GM19455 (cell line): ENCODE measurements around the gene SMYD4.
"Not testable (repeated sequence)": the region's sequence is repeated elsewhere in the genome, so short reads cannot be mapped to it uniquely, and the experiment has no call there.

Experiments
- ATAC-seq: cut with Tn5 transposase; IDR thresholded peaks from one replicate; pipeline ENCODE4 v1.9.1; 2021; ENCODE audit not compliant: unreplicated experiment

The SMYD4 gene

GRCh38 chr17:1783271-1783670 lies 46.4 kb downstream of the SMYD4 start:
- no peak for ATAC-seq

- no peak for ATAC-seq
Observed at GRCh38 chr17:1782171-1782567, 47.5 kb downstream of the SMYD4 start.

- ATAC-seq = no peak
Observed at GRCh38 chr17:1779571-1780131, 50.1 kb downstream of the SMYD4 start.

GRCh38 chr17:1776857-1777256 lies 52.8 kb downstream of the SMYD4 start:
- ATAC-seq = no peak

DNA sequence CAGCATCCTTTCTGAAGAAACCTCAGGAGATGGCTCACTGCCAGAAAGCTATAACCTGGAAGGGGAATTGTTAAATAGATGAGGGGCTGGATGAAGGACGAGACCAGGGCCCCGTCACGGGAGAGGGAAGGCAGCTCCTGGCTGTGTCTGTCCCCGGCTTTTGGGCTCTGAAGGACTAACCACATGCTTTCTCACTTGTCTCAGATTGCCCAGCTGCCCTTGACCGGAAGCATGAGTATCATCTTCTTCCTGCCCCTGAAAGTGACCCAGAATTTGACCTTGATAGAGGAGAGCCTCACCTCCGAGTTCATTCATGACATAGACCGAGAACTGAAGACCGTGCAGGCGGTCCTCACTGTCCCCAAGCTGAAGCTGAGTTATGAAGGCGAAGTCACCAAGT lies 53.4 kb downstream of the SMYD4 start:
- no peak for ATAC-seq

GRCh38 chr17:1774390-1775176 lies 55.1 kb downstream of the SMYD4 start:
- ATAC-seq = no peak

DNA sequence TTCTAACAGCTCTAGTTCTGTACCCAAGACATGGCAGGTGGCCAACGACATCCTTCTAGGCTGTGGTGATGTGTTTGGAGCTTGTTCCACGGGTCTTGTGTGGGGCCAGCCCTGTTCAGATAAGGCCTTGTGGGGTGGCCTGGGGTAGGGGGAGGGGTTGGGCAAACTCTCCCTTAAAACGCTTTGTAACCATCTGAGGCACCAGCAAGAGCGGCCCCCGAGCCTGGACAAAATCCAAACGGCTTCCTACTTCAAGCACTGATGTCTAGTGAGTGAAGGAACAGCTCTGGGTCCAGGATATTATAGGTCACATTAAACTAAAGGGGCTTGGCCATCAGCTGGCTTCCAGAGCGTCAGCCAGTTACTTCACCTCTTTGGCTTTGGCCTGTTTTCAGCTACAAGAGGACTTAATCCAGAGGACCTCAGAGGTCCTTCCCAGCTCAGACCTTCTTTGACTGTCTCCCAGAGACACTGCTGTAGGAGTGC lies 56.0 kb downstream of the SMYD4 start:
- ATAC-seq = no peak

GRCh38 chr17:1773000-1773695 lies 56.6 kb downstream of the SMYD4 start:
- not testable (repeated sequence) for ATAC-seq

GRCh38 chr17:1769822-1770477 lies 59.8 kb downstream of the SMYD4 start:
- ATAC-seq = no peak

DNA sequence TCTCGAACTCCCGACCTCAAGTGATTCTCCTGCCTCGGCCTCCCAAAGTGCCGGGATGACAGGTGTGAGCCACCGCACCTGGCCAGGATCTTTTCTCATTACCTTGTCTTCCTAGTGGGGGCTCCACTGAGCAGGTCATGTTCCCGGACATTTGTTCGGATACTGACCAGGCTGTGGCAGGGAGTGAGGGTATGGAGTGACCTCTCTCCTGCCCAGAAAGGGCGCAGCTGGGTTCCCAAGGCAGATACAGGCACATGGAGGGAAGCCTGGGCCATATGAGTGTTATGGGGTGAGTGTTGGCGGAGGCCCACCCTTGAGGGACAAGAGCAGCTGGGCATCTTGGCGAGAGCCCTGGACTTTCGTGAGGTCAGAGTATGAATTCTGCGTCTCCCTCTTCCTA lies 62.3 kb downstream of the SMYD4 start:
- ATAC-seq = no peak

GRCh38 chr17:1766382-1767135 lies 63.1 kb downstream of the SMYD4 start:
- ATAC-seq = no peak

GRCh38 chr17:1765576-1765975 lies 64.1 kb downstream of the SMYD4 start:
- no peak for ATAC-seq

DNA sequence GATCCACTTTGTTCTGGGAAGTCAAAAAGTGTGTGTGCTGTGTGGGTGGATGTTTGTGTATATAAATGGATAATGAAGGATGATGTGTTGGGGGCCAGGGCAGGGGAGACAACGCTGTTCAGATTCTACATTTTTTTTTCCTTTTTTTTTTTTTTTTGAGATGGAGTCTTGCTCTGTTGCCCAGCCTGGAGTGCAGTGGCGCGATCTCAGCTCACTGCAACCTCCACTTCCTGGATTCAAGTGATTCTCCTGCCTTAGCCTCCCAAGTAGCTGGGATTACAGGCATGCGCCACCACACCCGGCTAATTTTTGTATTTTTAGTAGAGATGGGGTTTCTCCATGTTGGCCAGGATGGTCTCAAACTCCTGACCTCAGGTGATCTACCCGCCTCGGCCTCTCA lies 65.0 kb downstream of the SMYD4 start:
- ATAC-seq = not testable (repeated sequence)

GRCh38 chr17:1764284-1764683 lies 65.4 kb downstream of the SMYD4 start:
- ATAC-seq = no peak

GRCh38 chr17:1762901-1763898 lies 66.5 kb downstream of the SMYD4 start:
- no peak for ATAC-seq

DNA sequence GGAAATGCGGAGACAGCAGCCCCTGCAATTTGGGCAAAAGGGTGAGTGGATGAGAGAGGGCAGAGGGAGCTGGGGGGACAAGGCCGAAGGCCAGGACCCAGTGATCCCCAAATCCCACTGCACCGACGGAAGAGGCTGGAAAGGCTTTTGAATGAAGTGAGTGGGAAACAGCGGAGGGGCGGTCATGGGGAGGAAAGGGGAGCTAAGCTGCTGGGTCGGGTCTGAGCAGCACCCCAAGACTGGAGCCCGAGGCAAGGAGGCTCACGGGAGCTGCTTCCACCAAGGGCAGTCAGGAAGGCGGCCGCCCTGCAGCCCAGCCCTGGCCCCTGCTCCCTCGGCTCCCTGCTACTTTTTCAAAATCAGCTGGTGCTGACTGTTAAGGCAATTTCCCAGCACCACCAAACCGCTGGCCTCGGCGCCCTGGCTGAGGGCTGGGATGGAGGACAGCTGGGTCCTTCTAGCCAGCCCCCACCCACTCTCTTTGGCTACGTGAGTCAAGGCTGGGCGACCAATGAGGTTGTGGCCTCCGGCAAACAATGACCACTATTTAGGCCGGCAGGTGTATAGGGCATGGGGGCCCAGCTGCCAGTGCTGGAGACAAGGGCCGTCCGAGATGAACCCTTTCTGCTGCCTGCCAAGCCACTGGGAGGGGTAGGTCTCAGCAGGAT lies 67.3 kb downstream of the SMYD4 start:
- ATAC-seq = no peak

- ATAC-seq = no peak
Observed at GRCh38 chr17:1759529-1759928, 70.2 kb downstream of the SMYD4 start.

DNA sequence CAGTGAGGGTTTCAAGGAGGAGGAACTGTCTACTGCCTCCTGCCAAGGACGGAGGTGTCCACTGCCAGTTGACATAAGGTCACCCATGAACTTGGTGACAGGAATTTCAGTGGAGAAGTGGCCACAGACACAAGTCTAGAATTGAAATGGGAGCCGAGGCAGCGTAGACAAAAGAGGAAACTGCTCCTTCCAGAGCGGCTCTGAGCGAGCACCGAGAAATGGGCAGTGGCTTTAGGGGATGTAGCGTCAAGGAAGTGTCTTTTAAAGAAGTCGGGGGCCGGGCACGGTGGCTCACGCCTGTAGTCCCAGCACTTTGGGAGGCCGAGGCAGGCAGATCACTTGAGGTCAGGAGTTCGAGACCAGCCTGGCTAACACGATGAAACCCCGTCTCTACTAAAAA lies 70.9 kb downstream of the SMYD4 start:
- no peak for ATAC-seq

- ATAC-seq = no peak
Observed at GRCh38 chr17:1755827-1756262, 73.9 kb downstream of the SMYD4 start.
